Stimulated activated CD8-positive, alpha-beta memory T cell treated with anti-CD3 and anti-CD28 coated beads, Interleukin-15, amount 100 ng/mL, for 24 hours (primary cell): ENCODE data around the gene REN.

Source experiments
- DNase-seq: peaks from one replicate; pipeline ENCODE4 v3.0.0-alpha.2; 2020; ENCODE audit warnings: low read depth

REN gene

GRCh38 chr1:204107892-204108291 is 58.2 kb downstream of the REN start:
- DNase-seq: no peak

DNA sequence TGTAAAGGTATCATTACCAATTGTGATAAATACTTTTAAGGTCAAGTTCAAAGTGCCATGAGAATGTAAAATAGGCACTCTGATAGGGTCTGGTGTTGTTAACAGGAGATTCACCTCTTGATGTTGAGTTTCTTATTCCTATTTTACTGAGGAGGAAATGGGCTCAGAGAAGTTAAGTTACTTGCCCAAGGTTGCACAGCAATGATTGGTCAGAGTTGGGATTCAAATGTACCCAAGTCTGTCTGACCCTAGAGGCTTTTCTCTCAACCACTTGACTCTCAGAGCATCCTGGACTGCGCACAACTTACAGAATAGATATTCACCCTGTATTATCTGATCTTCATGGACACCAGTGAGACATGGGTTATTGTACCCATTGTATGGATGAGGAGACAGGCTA is 59.3 kb downstream of the REN start:
- no peak for DNase-seq

DNA sequence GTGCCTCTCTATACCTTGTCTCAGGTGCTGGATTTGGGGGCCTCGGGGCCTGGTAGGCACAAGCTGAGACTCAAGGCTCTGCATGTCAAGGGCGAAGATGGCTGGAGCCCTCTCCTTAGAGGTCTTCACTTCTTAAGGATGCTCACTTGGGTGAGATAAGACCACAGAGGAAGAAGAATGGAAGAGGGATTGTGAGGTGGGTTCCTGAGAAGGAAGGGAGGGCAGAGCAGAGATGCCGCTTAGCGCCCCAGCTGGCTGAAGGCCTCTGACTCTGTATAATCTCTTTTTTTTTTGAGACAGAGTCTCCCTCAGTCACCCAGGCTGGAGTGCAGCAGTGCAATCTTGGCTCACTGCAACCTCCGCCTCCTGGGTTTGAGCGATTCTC is 61.0 kb downstream of the REN start:
- no peak for DNase-seq
